Heart right ventricle (tissue), 16 donors: ENCODE data around the gene OLFM1. TPM values are rescaled to one million over a fixed set of nuclear protein-coding genes. Genes with fewer than 3 reads are reported as not detected.

Source experiments
- ATAC-seq, 8 donors: fragments of 200-7000 bp; cut with Tn5 transposase; one replicate each; pipeline ENCODE4 v1.9.1; 2020; ENCODE audit warnings: mild to moderate bottlenecking in 8 of 8, moderate library complexity in 8 of 8, moderate number of reproducible peaks in 1 of 8
- DNase-seq, 2 donors: peaks; one replicate each; pipeline ENCODE4 v3.0.0-alpha.2; 2020
- H3K27ac ChIP-seq, 10 donors: fragments of 200-600 bp; sonication (generic) in 2 of 10; one replicate each; pipeline versions ENCODE4 v1.5.0 to v1.8.0; 2020 to 2022; ENCODE audit warnings: mild to moderate bottlenecking in 3 of 10
- H3K27me3 ChIP-seq, 7 donors: fragments of 200-600 bp; one replicate each; pipeline ENCODE4 v1.8.0; 2021 to 2022; ENCODE audit warnings: mild to moderate bottlenecking in 2 of 7
- H3K36me3 ChIP-seq, 9 donors: fragments of 200-600 bp; sonication (generic) in 1 of 9; one replicate each; pipeline versions ENCODE4 v1.5.0 to v1.8.0; 2020 to 2022; ENCODE audit warnings: mild to moderate bottlenecking in 2 of 9
- H3K4me1 ChIP-seq, 9 donors: fragments of 200-600 bp; sonication (generic) in 1 of 9; one replicate each; pipeline versions ENCODE4 v1.5.0 to v1.8.0; 2020 to 2022; ENCODE audit warnings: mild to moderate bottlenecking in 4 of 9
- H3K4me3 ChIP-seq, 10 donors: fragments of 200-600 bp; sonication (generic) in 2 of 10; one replicate each; pipeline versions ENCODE4 v1.5.0 to v1.8.0; 2020 to 2022; ENCODE audit warnings: mild to moderate bottlenecking in 7 of 10, moderate library complexity in 2 of 10
- H3K9me3 ChIP-seq, 11 donors: fragments of 200-600 bp in 10 of 11; sonication (generic) in 2 of 11; one replicate each; pipeline versions ENCODE4 v1.5.0 to v1.8.0; 2013 to 2022; ENCODE audit warnings: mild to moderate bottlenecking in 2 of 11, control low read depth in 1 of 11, moderate library complexity in 1 of 11
- WGBS, 2 donors: extraction: QIAGEN DNeasy Blood & Tissue Kit; methylation state at CpG; one replicate each; pipeline ENCODE4 v1.1.7; 2013; ENCODE audit warnings: inconsistent platforms in 1 of 2; 5-methylcytosine and 5-hydroxymethylcytosine counted together
- intact Hi-C, 10 donors: fragments of 100-400 bp; cut with DNase I; formaldehyde crosslinking; loops; one replicate each; pipeline versions ENCODE4 v1.11.1 to v1.14.2; 2022
- polyA plus RNA-seq, 2 donors: library from polyadenylated mRNA; stranded (reverse); fragments of 200-250 nt; gene quantifications; one replicate each; pipeline ENCODE4 v1.2.3, GENCODE V29; 2013
- total RNA-seq, 10 donors: library from RNA; stranded (reverse); fragmentation: NEBNext Ultra II Directional in 3 of 10; extraction: Animal tissue kit (Norgen Biotek cat#: 25700) in 3 of 10; gene quantifications; one replicate each; pipeline versions ENCODE4 v1.2.1 to v1.2.4, GENCODE V29; 2021 to 2023
- TF ChIP-seq, protein P1 (sequence below), 9 donors: fragments of 200-600 bp; sonication (generic) in 2 of 9; IDR thresholded peaks; one replicate each; pipeline versions ENCODE4 v1.5.0 to v1.8.0; 2021 to 2022; ENCODE audit warnings: antibody characterized with exemption in 9 of 9, mild to moderate bottlenecking in 5 of 9, moderate library complexity in 1 of 9
- donor health status: Arrhythmogenic right ventricular cardiomyopathy.
- donor health status: ischemic (EF 13 %, LVEDD 7.1; RV severe dilation, severe dysfunction).
- donor health status: healthy with polysubstance abuse.
- donor health status: DM: no; HTN: yes; CAD: no.
- donor health status: DM: no; HTN: no; CAD: no.
- donor health status: ischemic (EF 25% LVEDD 6.9; RV normal size, moderate dysfunction).
- donor health status: ischemic (EF 25% LVEDD 5.7; RV mildly dilated, moderate dysfunction).
- donor health status: healthy.
- donor health status: DM: yes; HTN: yes; CAD: no.
- donor health status: Ischemic cardiomyopathy.
- donor health status: ischemic (EF 35%, LVEDD 5.7; RV mildly dilated, moderate dysfunction).
- donor health status: nonischemic (EF 11% LVEDD 7.7; RV severe dilation, severe dysfunction).
- donor health status: DM: yes; HTN: yes; CAD: no.
- donor health status: PGD.
- donor health status: ischemic (EF 29% LVEDD 5.4; RV normal size, mild dysfunction).
- donor health status: nonischemic (EF 23%, LVEDD 6.1; RV moderate dilation, normal function).

OLFM1 gene
- total and polyA plus RNA-seq, 12 donors: 3.3 to 14.9 (median 6.5) TPM

DNA sequence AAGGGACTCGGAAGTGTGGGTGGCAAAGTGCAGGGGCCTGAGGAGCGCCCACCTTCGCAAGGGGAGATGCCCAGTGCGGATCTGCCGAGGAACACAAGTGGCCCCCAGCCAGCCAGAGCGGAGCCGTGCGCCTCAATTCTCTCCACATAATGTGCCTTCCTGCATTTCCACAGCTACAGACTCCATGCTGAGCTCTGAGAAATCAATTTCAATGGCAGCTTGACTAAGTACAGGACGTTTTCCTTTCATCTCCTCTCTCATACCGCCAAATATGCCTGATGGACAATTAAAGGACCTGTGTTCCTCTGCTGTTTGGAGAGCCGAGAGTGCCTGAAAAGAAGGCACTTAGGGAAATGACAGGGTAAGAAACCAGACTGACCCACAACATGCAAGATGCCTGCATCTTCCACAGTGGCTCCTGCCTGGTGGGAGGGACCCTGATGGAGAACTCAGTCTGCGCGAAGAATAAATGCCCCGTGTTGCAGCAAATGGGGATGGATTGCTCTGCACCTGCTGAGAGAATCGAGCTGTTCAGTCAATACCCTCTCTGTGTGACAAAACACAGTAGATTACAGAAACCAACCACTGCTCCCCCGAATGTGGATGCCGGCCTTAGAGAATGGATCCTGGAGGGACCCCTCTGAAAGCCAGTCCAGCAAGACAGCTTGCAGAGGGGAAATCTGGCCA is 38.6 kb upstream of the OLFM1 start:
- Histone ChIP-seq H3K4me3 (no peak overlapping the region), H3K27me3 (peaks cover 0 to 40% (median 22%) of the 10 kb centered on the region in 7 donors), H3K27ac (no peak overlapping the region), H3K4me1 (no peaks in the 10 kb centered on the region), H3K36me3 (no peaks in the 10 kb centered on the region), H3K9me3 (peaks cover 0 to 5% (median 0%) of the 10 kb centered on the region in 11 donors)
- intact Hi-C loops: no loop called here
- no peak for DNase-seq
- no peak for ATAC-seq
- 80 to 81% methylated on average over 17 of the region's 17 CpGs for WGBS, 2 donors
- TF ChIP-seq, protein P1, sequence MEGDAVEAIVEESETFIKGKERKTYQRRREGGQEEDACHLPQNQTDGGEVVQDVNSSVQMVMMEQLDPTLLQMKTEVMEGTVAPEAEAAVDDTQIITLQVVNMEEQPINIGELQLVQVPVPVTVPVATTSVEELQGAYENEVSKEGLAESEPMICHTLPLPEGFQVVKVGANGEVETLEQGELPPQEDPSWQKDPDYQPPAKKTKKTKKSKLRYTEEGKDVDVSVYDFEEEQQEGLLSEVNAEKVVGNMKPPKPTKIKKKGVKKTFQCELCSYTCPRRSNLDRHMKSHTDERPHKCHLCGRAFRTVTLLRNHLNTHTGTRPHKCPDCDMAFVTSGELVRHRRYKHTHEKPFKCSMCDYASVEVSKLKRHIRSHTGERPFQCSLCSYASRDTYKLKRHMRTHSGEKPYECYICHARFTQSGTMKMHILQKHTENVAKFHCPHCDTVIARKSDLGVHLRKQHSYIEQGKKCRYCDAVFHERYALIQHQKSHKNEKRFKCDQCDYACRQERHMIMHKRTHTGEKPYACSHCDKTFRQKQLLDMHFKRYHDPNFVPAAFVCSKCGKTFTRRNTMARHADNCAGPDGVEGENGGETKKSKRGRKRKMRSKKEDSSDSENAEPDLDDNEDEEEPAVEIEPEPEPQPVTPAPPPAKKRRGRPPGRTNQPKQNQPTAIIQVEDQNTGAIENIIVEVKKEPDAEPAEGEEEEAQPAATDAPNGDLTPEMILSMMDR (IDR thresholded peaks at IDR 0.05): no peak

DNA sequence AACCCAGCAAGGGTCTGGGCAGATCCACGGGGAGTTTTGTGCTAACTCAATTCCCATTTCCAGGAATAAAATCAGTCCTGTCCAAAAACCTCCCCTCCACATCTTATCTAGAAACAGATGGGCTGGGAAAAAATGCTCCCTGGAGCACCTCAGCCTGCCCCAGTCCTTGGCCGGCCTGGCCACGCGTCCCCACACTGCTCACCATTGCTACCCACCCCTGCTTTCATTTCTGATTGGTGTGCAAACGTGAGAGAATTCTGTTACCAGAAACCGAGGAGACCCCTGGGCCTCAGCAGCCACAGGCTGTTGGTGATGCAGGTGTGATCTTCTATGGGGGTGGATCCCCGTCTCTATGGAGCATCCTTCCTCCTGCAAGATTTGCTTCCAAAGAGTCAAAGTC is 38.0 kb upstream of the OLFM1 start:
- H3K9me3 ChIP-seq: peaks cover 0 to 5% (median 0%) of the 10 kb centered on the region in 11 donors
- no peak for DNase-seq
- intact Hi-C loops: no loop called here
- H3K27me3 ChIP-seq: peaks cover 0 to 45% (median 22%) of the 10 kb centered on the region in 7 donors
- H3K36me3 ChIP-seq: no peaks in the 10 kb centered on the region
- no peak for ATAC-seq
- TF ChIP-seq, protein P1 (IDR thresholded peaks at IDR 0.05): no peak
- H3K27ac ChIP-seq: no peak overlapping the region
- no peak overlapping the region for H3K4me3 ChIP-seq
- WGBS, 2 donors: 62 to 67% methylated on average over 7 of the region's 7 CpGs
- no peaks in the 10 kb centered on the region for H3K4me1 ChIP-seq

DNA sequence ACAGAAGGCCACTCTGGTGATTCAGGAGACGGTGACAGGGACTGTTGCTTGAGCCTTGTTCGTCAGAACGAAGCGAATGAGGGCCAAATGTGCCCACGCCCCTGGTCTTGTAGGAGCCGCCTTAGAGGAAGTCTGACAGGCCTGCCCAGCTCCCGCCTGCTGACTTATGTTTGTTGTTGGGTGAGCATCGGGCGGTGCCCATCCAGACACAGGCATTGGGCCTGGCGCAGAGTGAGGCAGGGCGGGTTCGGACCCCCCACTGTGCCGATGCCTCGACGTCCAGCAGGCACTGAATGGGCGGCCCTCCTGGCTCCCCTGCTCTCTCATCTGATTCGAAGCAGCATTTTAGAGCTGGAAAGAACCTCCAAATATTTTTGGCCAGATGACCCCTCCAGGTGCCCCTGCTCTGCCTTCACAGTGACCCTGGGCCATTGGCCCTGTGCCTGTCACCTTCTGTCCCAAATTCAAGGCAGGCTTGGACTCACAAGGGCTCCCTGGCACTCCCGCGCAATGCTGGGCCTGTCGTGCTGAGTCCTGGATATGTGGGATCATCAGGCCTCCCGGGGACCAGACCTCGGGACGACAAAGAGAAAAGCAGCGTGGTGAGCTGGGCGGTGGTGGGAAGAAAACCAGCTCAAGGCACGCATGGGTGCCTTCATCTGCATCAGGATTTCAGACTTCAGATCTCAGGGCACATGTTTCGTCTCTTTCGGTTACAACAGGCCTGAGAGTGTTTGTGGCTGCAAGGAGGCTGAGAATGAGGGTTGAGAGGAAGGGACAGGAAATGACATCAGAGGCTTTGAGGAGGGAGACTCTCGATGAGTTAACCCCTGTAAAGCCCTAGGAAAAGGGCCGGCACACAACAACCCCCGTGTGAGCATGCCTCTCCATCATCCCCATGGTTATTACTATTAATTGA is 37.1 kb upstream of the OLFM1 start:
- Histone ChIP-seq H3K4me1 (no peaks in the 10 kb centered on the region), H3K4me3 (no peak overlapping the region), H3K36me3 (no peaks in the 10 kb centered on the region), H3K9me3 (peaks cover 0 to 5% (median 0%) of the 10 kb centered on the region in 11 donors), H3K27me3 (peaks cover 0 to 52% (median 23%) of the 10 kb centered on the region in 7 donors), H3K27ac (no peak overlapping the region)
- ATAC-seq (no peak), DNase-seq (no peak)
- intact Hi-C loops: no loop called here
- WGBS, 2 donors: 80 to 82% methylated on average over 31 of the region's 31 CpGs
- TF ChIP-seq, protein P1 (IDR thresholded peaks at IDR 0.05): no peak

GRCh38 chr9:135051316-135052038 is 36.0 kb upstream of the OLFM1 start:
- Histone ChIP-seq H3K4me1 (no peaks in the 10 kb centered on the region), H3K4me3 (no peak overlapping the region), H3K36me3 (no peaks in the 10 kb centered on the region), H3K9me3 (peaks cover 0 to 5% (median 0%) of the 10 kb centered on the region in 11 donors), H3K27me3 (peaks cover 0 to 55% (median 25%) of the 10 kb centered on the region in 7 donors), H3K27ac (no peak overlapping the region)
- no peak for DNase-seq
- TF ChIP-seq, protein P1 (IDR thresholded peaks at IDR 0.05): no peak
- ATAC-seq: no peak
- intact Hi-C loops: no loop called here
- 88 to 91% methylated on average over 17 of the region's 17 CpGs for WGBS, 2 donors
